HL-60 (cell line): Measurements from ENCODE around the gene EYA4.

Source experiments
- DNase-seq, 2 experiments: peaks; one replicate each; pipeline ENCODE4 v3.0.0-alpha.2; 2010 to 2020; ENCODE audit warnings: low read depth in 1 of 2, low spot score in 1 of 2
- H3K27ac ChIP-seq: fragments of 250-450 bp; sonication (Bioruptor Pico); replicated peaks from 2 replicates; pipeline ENCODE4 v1.5.1; 2020; ENCODE audit warnings: mild to moderate bottlenecking, moderate library complexity
- H3K27me3 ChIP-seq: fragments of 250-450 bp; sonication (Bioruptor Pico); 2 replicates; pipeline ENCODE4 v1.5.1; 2021; ENCODE audit warnings: mild to moderate bottlenecking, moderate library complexity; ENCODE audit not compliant: insufficient read depth, poor library complexity, severe bottlenecking
- H3K4me3 ChIP-seq: replicated peaks from 2 replicates; pipeline ENCODE4 v1.5.1; 2011; ENCODE audit warnings: mild to moderate bottlenecking, control low read depth, low read length; ENCODE audit not compliant: insufficient read depth
- GABPA ChIP-seq: IDR thresholded peaks from 2 replicates; pipeline ENCODE4 v1.6.1; 2012; ENCODE audit warnings: low read depth
- POLR2AphosphoS5 ChIP-seq: IDR thresholded peaks from 2 replicates; pipeline ENCODE4 v1.6.1; 2012; ENCODE audit warnings: low read depth
- REST ChIP-seq: IDR thresholded peaks from 2 replicates; pipeline ENCODE4 v1.6.1; 2012; ENCODE audit warnings: low read depth; ENCODE audit not compliant: insufficient replicate concordance
- SPI1 ChIP-seq: IDR thresholded peaks from 2 replicates; pipeline ENCODE4 v1.6.1; 2012; ENCODE audit warnings: low read depth, mild to moderate bottlenecking, borderline replicate concordance
- TF ChIP-seq, protein P1 (sequence below): IDR thresholded peaks from one replicate; pipeline ENCODE4 v1.5.1; 2011; ENCODE audit warnings: low read length, control low read depth, inconsistent platforms; ENCODE audit not compliant: insufficient read depth

EYA4 gene

DNA sequence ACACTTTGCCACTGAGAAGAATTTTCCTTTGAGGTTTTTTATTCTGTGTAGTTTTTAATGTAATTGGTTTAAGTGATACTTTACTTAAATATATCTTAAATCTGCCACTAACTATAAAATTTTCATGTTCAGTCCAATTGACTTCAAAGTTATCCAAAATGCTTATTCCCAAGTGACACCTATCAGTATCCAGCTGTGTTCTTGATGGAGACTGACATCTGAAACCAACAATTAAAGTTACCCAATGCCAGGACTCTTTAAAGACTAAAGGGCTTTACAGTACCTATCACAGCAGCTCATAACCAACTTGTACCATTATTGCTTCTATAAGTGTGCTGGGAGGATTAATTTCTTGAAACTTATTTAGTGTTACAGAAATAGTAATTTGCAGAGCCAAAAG is 13.8 kb upstream of the EYA4 start:
- Histone ChIP-seq H3K4me3 (no peak overlapping the region), H3K27ac (no peak overlapping the region), H3K27me3 (no peaks in the 10 kb centered on the region)
- TF ChIP-seq GABPA (no peak), REST (no peak), SPI1 (no peak), POLR2AphosphoS5 (no peak)
- TF ChIP-seq, protein P1, sequence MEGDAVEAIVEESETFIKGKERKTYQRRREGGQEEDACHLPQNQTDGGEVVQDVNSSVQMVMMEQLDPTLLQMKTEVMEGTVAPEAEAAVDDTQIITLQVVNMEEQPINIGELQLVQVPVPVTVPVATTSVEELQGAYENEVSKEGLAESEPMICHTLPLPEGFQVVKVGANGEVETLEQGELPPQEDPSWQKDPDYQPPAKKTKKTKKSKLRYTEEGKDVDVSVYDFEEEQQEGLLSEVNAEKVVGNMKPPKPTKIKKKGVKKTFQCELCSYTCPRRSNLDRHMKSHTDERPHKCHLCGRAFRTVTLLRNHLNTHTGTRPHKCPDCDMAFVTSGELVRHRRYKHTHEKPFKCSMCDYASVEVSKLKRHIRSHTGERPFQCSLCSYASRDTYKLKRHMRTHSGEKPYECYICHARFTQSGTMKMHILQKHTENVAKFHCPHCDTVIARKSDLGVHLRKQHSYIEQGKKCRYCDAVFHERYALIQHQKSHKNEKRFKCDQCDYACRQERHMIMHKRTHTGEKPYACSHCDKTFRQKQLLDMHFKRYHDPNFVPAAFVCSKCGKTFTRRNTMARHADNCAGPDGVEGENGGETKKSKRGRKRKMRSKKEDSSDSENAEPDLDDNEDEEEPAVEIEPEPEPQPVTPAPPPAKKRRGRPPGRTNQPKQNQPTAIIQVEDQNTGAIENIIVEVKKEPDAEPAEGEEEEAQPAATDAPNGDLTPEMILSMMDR = no peak
- DNase-seq = no peak

GRCh38 chr6:133230052-133230451 is 11.1 kb upstream of the EYA4 start:
- no peak overlapping the region for H3K27ac ChIP-seq

GRCh38 chr6:133235221-133235620 is 5.9 kb upstream of the EYA4 start:
- Histone ChIP-seq H3K27me3 (peaks cover 14% of the 10 kb centered on the region), H3K27ac (no peak overlapping the region), H3K4me3 (no peak overlapping the region)
- no peak for TF ChIP-seq POLR2AphosphoS5
- no peak for TF ChIP-seq GABPA
- TF ChIP-seq SPI1 = no peak
- TF ChIP-seq, protein P1 = no peak
- TF ChIP-seq REST = no peak
- DNase-seq = no peak

More at GRCh38 chr6:133230052-133230451, 11.1 kb upstream of the EYA4 start:
- no peak for TF ChIP-seq REST
- no peak for TF ChIP-seq GABPA
- TF ChIP-seq, protein P1 = no peak
- no peak for TF ChIP-seq POLR2AphosphoS5
- no peak for TF ChIP-seq SPI1
- H3K27me3 ChIP-seq = no peaks in the 10 kb centered on the region
- H3K4me3 ChIP-seq = no peak overlapping the region
- no peak for DNase-seq
